GM18907 (cell line): ENCODE results near the gene PLA2G7.
"Not testable (repeated sequence)": the region's sequence is repeated elsewhere in the genome, so short reads cannot be mapped to it uniquely, and the experiment has no call there.

Experiments used
- ATAC-seq: cut with Tn5 transposase; IDR thresholded peaks from one replicate; pipeline ENCODE4 v1.9.1; 2021; ENCODE audit warnings: mild to moderate bottlenecking, moderate library complexity; ENCODE audit not compliant: unreplicated experiment

PLA2G7 gene

GRCh38 chr6:46748940-46749503 is 13.8 kb upstream of the PLA2G7 start:
- no peak for ATAC-seq

GRCh38 chr6:46746696-46747095 is 11.5 kb upstream of the PLA2G7 start, which contains the start of gene ANKRD66:
TSS of gene ANKRD66 (plus strand) at chr6:46746933. CDS start at chr6:46751949, 5,016 bp downstream.
- no peak for ATAC-seq

GRCh38 chr6:46745973-46746372 is 10.8 kb upstream of the PLA2G7 start:
- no peak for ATAC-seq

- not testable (repeated sequence) for ATAC-seq
Observed at GRCh38 chr6:46744159-46744725, 9.1 kb upstream of the PLA2G7 start.

- no peak for ATAC-seq
Observed at GRCh38 chr6:46743425-46744158, 8.4 kb upstream of the PLA2G7 start.

- no peak for ATAC-seq
Observed at GRCh38 chr6:46741910-46742309, 6.7 kb upstream of the PLA2G7 start.

GRCh38 chr6:46741482-46741881 is 6.3 kb upstream of the PLA2G7 start:
- ATAC-seq, result no peak

- ATAC-seq, result no peak
Observed at GRCh38 chr6:46736906-46737305, 1.7 kb upstream of the PLA2G7 start.

- ATAC-seq, result no peak
Observed at GRCh38 chr6:46735720-46736031, 501 bp upstream of the PLA2G7 start.

GRCh38 chr6:46733341-46733801 is 1.8 kb downstream of the PLA2G7 start:
- ATAC-seq, result no peak

GRCh38 chr6:46730921-46731461 is 4.2 kb downstream of the PLA2G7 start:
- ATAC-seq, result no peak

GRCh38 chr6:46729787-46730326 is 5.3 kb downstream of the PLA2G7 start:
- ATAC-seq, result no peak

GRCh38 chr6:46720401-46720800 is 14.8 kb downstream of the PLA2G7 start:
- no peak for ATAC-seq

- no peak for ATAC-seq
Observed at GRCh38 chr6:46719099-46719498, 16.1 kb downstream of the PLA2G7 start.

GRCh38 chr6:46715141-46715540 is 20.0 kb downstream of the PLA2G7 start:
- no peak for ATAC-seq

- ATAC-seq, result no peak
Observed at GRCh38 chr6:46711491-46711890, 23.7 kb downstream of the PLA2G7 start.

- ATAC-seq, result no peak
Observed at GRCh38 chr6:46706464-46706863, 28.7 kb downstream of the PLA2G7 start.

GRCh38 chr6:46704562-46704961 is 30.6 kb downstream of the PLA2G7 start:
- no peak for ATAC-seq

- ATAC-seq, result no peak
Observed at GRCh38 chr6:46699970-46700369, 35.2 kb downstream of the PLA2G7 start.

GRCh38 chr6:46690911-46691451 is 44.2 kb downstream of the PLA2G7 start:
- ATAC-seq, result no peak

- no peak for ATAC-seq
Observed at GRCh38 chr6:46690141-46690755, 44.9 kb downstream of the PLA2G7 start.
